Fibroblast of villous mesenchyme (primary cell): ENCODE data around the gene IRF1. TPM values are rescaled to one million over a fixed set of nuclear protein-coding genes. Genes with fewer than 3 reads are reported as not detected.

Source experiments
- DNase-seq: peaks from one replicate; pipeline ENCODE4 v3.0.0-alpha.2; 2010; ENCODE audit warnings: low read depth
- H3K4me3 ChIP-seq: 2 replicates; pipeline ENCODE4 v1.5.1; 2011; ENCODE audit warnings: low read depth, mild to moderate bottlenecking, low read length
- total RNA-seq: library from RNA; depleted of rRNA; stranded (reverse); fragments of >200 nt; gene quantifications from 2 replicates; pipeline ENCODE4 v1.2.3, GENCODE V29; 2012
- TF ChIP-seq, protein P1 (sequence below): IDR thresholded peaks from 2 replicates; pipeline ENCODE4 v1.5.1; 2012; ENCODE audit warnings: low read depth, mild to moderate bottlenecking, low read length; ENCODE audit not compliant: insufficient read depth

Gene IRF1
- total RNA-seq, 1 donor, result 56.6 TPM

DNA sequence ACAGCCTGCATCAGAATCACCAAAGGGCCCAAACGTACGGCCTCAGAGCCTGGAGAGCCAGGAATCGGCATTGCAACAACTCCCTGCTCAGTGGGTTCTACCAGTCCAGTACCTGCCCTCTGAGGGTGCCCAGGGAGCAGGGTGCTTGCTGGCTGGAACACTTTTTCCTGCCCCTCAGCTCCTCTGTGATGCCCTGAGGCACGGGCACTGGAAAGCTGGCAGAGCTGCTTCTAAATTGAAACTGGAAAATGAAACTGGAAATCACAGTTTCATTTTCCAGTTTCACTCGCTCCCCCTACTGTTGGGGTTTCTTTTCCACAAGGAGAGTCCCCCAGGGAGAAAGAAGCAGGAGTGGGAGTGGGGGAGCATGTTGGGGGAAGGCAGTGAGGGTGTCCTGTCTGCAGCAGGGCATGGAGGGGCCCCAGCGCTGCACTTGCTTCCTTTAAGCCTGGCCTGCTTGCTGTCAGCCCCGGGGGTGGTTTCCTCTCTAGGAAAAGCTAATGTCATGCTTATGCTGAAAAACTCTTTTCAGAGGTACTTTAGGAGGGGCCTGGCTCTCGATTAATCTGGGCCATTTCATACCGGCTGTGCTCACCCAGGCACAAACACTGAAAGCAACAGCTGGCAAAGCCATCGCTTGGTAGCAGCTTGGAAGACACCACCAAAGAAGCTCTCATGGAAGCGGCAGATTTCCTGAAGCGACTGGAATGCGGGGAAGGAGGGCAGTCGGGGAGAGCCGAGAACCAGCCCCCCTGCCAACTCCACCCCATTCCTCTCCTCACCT lies 26.2 kb downstream of the IRF1 start:
- H3K4me3 ChIP-seq, result peak overlapping the region; percentile 6
- DNase-seq, result peak; percentile 45
- TF ChIP-seq, protein P1, sequence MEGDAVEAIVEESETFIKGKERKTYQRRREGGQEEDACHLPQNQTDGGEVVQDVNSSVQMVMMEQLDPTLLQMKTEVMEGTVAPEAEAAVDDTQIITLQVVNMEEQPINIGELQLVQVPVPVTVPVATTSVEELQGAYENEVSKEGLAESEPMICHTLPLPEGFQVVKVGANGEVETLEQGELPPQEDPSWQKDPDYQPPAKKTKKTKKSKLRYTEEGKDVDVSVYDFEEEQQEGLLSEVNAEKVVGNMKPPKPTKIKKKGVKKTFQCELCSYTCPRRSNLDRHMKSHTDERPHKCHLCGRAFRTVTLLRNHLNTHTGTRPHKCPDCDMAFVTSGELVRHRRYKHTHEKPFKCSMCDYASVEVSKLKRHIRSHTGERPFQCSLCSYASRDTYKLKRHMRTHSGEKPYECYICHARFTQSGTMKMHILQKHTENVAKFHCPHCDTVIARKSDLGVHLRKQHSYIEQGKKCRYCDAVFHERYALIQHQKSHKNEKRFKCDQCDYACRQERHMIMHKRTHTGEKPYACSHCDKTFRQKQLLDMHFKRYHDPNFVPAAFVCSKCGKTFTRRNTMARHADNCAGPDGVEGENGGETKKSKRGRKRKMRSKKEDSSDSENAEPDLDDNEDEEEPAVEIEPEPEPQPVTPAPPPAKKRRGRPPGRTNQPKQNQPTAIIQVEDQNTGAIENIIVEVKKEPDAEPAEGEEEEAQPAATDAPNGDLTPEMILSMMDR, result peak; percentile 49

DNA sequence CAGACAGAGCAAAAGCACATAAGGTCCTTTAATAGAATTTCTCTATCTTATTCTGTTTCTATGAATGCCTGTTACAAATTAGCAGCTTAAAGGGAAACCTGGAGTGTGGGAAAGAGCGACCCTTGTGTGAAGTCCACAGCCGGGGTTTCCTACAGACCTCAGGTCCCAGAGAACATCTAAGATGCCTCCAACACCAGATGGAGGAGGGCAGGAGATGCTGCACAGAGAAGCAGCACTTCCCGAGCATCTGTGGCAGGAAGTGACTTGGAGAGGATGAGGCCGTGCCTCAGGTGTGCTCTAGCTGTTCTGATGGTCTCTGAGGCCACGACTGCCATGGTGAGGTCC lies 26.8 kb downstream of the IRF1 start:
- TF ChIP-seq, protein P1, result no peak
- DNase-seq, result no peak
- no peak overlapping the region for H3K4me3 ChIP-seq

DNA sequence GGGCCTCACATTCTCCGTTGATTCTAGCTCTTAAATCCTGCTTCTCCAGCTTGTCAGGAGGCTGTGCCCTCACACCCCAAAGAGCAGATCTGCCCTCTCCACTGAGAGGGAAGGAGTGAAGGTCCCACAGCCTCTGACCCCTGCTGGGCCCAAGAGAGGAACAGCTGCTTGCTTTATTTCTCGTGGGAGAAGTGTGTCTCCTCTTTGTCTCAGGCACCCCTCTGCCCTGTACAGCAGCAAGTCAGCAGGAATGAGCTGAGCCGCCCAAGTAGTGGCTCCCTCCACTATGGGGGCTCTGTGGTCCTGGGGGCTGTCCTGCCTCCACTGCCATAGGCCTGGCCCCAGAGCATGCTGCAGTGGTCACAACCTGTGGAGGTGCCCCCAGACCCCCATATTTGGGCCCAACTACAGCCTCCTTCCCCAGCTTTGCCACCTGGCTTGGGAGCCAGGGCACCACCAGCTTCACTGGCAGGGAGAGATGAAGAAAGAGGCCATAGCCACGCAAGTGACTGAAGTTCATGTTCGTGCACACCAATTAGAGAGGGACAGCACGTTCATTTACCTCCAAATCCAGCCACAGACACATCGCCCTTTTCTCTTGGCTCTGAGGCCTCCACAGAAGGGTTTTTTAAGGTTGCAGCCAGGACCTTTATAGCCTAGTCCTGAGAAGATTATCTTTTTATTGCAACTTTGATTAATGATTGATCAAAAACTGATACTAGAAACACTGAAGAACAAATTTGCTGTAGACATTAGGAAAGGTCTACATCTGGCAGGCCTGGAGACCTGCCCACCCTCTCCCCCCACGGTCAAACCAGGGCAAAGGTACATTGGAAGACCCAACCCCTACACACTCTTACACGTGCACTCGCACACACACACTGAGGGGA lies 27.5 kb downstream of the IRF1 start:
- DNase-seq, result no peak
- TF ChIP-seq, protein P1, result no peak
- no peak overlapping the region for H3K4me3 ChIP-seq

DNA sequence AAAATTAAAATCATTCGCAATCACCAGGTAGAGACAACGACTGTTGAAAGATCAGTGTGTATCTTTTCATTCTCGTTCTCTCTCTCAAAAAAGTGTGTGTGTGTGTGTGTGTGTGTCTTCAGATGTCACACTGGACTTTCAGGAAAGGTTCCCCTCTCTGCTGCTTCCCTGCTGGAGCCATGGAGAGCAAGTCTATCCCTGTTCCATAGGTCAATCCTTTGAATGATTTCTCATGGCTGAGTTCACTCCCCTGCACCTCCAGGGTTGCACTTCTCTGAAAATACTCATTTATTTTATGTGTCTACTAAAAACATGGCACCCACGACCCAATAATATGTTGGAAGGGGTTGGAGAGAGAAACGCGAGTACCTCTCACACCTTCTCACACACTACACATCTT lies 28.2 kb downstream of the IRF1 start:
- H3K4me3 ChIP-seq, result no peak overlapping the region
- TF ChIP-seq, protein P1, result no peak
- DNase-seq, result no peak

DNA sequence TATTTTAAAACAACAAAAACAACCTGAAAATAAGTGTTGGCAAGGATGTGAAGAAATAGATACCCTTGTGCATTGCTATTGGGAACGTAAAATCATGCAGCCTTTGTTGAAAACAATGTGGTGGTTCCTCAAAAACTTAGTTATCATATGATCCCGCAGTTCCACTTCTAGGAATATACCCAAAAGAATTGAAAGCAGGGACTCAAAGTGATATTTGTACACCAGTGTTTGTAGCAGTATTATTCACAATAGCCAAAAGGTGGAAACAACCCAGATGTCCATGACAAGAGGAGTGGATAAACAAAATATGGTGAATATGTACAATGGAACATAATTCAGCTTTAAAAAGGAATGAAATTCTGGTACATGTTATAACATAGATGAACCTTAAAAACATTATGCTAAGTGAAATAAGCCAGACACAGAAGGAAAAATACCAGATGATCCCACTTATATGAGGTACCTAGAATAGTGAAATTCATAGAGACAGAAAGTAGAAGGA lies 29.0 kb downstream of the IRF1 start:
- TF ChIP-seq, protein P1, result no peak
- DNase-seq, result no peak
- no peak overlapping the region for H3K4me3 ChIP-seq

DNA sequence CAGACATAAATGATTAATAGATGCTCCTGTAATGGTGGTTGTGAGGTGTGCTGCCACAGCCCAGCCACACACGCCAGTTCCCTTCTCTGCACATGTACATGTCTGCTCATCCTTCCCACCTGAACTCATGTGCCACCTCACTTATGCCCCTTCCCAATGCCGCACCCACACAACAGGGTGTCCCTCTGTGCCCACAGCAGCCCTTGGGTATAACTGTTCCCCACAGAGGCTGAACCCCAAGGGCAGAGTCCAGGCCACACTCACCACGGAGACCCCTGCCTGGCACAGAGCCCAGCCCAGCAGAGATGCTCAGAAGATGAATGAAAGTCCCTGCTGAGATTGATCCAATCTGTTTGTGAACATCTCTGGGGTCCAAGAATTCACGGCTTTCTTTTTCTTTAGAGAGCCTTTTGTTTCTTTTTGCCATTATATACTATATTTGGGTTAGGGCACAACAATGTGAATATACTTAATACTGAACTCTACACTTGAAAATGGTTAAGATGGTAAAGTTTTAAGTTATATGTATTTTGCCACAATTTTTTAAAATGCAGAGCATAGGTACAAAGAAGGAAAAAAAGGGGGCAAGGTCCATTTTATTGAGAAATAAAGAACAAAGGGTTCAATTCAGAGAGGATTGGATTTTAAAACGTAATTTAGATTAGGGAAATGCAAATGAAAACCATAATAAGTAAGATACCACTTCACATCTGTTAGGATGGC lies 29.6 kb downstream of the IRF1 start:
- H3K4me3 ChIP-seq, result no peak overlapping the region
- DNase-seq, result no peak
- TF ChIP-seq, protein P1, result no peak
